GM20431 (cell line): ENCODE measurements around the gene LZTR1.

Experiments used
- in situ Hi-C: fragments of 300-500 bp; cut with MseI, MboI; formaldehyde crosslinking; loops from one replicate; pipeline ENCODE4 v1.15.0; 2020; ENCODE audit warnings: low sequenced_read_pairs; ENCODE audit not compliant: unreplicated experiment

LZTR1 gene

DNA sequence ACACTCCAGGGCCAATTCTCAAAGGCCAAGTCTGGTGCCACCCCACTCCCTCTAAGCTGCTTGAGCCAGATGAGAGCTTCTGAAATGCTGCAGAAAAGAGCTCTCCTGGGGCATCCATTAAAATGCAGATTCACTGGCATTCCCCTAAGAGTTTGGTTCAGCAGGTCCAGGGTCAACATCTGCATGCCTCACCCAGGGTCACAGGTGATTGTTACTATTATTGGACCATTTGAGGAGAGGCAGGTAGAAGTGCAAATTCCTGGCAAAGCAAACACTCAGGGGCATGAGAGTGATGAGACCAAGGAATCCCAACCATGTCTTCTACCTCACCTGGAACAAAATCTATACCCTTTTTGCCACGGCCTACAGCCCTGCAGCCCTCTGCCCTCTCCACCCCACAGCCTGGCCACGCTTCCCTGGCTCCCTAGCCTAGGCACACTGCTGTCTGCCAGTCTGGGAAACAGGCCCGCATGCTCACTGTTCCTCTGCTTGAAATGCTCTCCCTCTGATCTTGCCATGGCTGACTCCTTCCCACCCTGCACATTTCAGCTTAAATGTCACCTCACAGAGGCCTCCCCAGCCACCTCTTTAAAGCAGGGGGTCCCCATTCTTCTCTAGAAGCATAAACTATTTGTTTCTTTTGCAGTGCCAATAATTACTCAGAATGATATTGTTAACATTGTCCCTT, 28.5 kb downstream of the LZTR1 start:
- in situ Hi-C loops = no loop called here

DNA sequence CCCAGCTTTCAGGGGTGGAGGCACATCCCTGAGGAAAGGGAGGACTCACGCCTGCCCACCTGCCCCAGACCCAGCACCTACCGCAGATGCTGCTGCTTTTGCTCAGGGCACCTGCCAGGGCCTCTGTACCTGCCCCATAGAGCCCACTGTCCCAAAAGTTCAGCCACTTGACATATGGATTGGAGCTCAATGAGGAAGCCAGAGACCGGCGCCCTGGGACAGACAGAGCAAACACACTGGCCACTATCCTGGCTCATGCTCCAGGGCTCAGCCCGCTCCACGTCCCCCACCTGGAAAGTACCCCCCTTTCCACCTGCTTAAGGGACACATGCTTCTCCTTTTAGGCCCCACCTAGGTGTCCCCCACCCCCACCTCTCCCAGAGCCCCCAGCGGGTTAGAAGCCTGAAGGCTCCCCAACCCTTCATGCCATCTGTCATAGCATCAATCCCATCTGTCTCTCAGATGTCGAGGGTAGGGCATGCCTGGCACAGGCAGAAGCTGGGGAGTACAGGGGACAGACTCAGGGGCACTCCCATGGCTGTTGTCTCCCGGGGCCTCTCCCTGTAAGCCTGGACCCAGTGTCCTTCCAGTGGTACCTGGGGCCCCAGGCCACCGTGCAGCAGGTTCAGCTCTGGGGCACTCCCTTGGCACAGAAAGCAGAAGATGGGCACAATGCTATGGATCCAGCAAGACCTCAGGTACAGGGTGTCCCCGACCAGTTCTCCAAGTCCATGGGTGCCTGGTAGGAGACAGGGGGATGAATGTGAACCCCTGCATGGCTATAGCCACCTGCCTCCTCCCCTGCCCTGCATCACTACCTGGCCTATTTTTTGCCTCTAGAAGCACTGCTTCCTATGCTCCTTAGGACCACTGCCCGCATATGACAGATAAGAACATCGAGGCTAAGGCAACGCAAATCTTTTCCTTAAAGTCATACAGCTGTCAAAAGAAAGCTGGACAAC, 30.6 kb downstream of the LZTR1 start:
- in situ Hi-C loops = no loop called here

DNA sequence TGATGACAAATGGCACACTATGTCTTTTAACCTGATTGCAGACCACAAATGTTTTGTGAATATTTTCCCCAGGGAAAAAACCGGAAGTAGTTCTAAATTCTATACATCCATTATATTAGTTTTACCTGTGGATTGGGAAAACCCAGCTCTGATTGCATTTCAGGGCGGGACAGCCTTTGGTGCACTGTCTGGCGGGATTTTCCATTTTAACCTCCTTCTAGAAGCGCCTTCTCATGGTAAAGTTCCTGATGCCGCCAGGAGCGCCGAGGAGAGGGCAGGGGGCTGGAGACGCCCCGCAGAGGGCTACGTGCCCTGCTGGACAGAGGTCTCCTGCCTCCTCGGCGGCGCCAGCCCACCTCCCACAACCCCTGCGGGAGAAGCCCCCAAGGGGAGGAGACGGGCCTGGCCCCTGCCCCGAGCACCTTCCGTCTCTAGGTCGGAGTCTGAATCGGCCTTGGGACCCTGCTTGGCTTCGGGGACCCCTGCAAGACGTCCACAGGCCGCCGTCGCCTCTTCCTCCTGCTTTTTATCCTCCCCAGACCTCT, 31.6 kb downstream of the LZTR1 start:
- in situ Hi-C loops = no loop called here

DNA sequence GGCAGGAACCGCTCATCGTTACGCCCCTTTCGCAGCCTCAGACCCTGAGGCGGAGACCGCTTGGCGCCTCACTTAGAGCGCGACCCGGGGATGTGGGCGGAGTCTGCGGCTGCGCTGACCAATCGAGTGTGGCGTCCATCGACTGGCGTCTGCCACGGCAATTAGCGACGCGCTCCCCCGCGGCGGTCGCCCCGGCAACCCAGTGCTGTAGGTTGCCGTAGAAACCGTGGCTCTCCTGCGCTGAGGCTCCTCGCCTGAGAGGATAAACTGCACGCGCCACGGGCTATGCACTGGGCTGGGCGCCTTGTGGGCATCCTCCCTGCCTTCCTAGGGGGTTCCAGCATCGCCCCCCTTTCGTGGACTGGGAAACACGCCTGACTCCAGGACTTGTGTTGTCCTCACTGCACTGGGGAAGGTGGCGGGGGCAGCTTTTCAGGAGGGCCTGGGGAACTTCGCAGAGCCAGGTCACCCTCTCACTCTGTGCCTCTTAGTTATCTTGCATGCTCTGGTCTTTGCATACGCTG, 32.2 kb downstream of the LZTR1 start:
- in situ Hi-C loops = no loop called here

DNA sequence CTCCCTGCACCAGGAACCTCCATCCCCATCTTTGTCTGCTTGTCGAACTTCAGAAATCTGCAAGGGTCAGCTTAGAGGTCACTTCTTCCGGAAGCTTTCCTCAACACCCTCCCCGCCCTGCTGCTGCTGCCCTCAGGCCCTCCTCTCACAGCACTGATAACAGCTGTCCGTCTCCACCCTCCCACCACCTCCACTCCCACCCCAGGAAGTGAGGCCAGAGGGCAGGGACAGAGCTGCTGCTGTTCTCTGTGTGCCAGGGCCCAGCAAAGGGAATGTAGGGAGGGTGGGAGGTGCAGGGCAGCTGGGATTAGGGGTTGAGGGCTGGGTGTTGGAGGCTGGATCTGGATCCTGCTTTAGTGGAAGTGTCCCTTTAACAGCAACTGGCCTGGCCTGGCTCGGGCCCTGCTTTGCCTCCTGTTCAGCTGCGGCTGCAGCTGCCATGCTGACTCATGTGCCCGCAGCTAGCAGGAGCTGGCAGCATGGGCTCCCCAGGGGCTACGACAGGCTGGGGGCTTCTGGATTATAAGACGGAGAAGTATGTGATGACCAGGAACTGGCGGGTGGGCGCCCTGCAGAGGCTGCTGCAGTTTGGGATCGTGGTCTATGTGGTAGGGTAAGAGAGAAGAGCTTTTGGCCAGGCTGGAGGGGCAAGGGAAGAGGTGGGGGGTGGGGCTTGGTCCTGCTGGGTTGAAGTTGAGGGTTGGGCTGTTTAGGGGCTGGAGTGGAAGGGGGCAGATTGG, 32.8 kb downstream of the LZTR1 start, which contains the start of gene P2RX6:
P2RX6 (plus strand) TSS at position 440 of the 740 bp plus-strand sequence; CDS start at position 450, 10 bp downstream.
- in situ Hi-C loops = no loop called here

DNA sequence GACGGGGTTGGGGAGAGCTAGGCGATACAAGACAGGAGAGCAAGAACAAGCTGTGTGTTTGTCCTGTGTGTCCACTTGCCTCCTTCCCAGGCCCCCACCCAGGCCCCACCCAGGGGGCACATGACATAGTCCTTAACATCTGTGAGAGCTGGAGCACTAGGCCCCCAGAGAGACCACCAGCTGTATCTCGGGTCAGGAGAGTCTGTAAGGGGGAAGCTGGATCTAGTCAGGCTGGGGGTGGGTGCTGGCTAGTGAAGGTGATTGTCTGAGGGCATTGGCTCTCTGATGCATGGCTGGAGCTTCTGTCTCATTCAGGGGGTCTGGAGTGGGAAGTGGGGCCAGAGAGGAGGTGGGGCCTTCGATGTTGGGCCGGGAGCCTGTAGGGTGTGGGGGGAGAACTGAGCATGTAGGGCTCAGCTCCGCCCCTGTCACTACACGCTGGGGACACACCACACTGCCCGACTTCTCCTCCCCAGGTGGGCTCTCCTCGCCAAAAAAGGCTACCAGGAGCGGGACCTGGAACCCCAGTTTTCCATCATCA, 33.4 kb downstream of the LZTR1 start:
- in situ Hi-C loops = no loop called here

DNA sequence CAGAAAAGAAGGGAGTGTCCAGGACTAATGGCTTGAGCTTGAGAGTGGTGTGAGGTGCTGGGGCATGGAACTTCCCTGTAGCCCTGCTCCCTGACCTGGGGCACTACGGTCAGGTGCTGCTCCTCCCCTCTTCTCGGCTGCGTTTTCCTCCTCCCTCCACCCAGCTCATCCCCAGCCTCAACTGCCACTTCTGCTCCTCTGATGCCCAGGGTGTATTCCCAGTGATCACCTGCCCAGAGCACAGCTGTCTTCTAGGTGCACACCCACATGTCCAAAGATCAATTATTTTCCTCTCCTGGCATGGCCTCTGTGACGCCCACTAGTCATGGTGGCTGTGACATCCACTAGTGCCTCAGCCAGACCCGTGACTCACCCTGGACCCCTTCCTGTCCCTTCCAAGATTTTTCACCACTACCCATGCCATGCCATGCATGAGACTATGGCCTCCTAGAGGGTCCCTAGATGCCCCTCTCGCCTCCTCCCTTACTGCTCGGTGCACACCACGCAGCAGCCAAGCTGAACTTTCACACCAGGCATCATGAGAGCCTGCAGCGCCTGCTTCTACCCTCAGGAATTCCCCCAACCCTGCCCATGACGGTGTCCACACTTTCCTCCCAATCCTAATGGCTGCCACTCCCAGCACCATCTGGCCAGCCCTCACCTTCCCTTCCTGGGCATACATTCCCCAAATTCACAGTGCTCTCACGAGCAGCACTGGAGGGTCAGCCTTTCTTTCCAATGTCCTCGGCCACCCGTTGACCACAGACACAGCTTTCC, 34.7 kb downstream of the LZTR1 start:
- in situ Hi-C loops = no loop called here

DNA sequence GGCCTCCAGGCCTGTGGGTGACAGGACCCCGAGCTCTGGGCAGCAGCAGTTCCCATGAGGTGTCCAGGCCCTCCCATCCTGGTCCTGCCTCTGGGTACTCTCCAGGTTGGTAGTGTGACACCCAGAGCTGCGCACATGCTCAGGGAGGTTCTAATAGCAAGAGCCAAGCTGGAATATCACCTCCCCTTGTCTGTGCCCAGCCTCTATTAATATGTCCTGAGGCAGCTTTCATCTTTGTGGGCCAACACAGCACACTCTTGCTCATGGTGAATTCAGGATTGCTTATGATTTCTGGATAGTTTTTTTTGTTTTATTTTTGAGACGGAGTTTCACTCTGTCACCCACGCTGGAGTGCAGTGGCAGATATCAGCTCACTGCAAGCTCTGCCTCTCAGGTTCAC, 36.2 kb downstream of the LZTR1 start:
- in situ Hi-C loops = no loop called here

DNA sequence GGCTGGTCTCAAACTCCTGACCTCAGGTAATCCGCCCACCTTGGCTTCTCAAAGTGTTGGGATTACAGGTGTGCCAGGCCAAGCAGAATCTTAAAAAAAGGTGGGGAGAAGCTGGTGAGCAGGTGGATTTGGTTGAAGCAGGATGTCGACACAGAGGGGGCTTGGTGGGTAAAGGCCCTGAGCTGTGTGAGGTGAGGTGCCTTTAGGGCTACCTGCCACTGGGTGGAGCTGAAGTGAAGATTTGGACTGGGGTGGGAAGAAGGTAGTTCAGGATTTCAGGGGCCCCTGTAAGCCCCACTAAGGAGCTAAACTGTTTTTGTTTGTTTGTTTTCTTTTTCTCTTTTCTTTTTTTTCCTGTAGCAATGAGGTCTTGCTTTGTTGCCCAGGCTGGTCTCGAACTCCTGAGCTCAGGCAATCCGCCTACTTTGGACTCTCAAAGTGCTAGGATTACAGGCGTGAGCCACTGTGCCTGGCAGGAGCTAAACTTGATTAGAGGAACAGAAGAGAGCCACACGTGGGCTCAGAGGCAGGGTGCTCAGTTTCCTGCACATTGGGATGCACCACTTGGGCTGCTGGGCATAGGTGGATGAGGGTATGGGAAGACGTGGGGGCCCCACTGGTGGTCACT, 38.8 kb downstream of the LZTR1 start:
- in situ Hi-C loops = no loop called here

DNA sequence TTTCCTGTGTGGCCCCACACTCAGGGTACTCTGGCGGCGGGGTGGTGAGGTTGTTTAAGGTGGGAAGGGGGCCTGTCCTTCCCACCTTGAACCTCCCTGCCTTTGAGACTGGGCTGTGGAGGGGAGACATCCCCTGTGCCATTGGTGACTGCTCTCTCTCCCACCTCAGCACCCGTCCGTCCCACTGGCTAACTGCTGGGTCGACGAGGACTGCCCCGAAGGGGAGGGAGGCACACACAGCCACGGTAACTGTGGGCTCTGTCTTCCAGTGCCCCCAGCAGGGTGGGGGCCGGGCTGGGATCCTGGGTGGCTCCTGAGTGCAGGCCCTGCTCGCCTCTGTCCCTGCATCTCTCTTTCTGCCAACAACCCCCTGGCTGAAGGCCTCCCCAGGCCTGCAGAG, 40.4 kb downstream of the LZTR1 start:
- in situ Hi-C loops = no loop called here

DNA sequence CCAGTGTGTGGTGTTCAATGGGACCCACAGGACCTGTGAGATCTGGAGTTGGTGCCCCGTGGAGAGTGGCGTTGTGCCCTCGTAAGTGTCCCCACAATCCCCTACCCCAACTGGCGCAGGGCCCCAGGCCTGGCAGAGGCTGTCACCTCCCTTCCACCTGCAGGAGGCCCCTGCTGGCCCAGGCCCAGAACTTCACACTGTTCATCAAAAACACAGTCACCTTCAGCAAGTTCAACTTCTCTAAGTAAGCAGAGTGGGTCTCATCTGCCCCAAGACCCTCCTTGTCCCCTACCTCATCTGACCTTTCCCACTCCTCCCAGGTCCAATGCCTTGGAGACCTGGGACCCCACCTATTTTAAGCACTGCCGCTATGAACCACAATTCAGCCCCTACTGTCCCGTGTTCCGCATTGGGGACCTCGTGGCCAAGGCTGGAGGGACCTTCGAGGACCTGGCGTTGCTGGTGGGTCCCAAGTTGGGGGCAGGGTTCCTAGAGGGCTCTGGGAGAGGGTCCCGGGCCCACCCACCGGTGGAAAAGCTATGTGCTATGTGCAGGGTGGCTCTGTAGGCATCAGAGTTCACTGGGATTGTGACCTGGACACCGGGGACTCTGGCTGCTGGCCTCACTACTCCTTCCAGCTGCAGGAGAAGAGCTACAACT, 41.0 kb downstream of the LZTR1 start:
- in situ Hi-C loops = no loop called here

DNA sequence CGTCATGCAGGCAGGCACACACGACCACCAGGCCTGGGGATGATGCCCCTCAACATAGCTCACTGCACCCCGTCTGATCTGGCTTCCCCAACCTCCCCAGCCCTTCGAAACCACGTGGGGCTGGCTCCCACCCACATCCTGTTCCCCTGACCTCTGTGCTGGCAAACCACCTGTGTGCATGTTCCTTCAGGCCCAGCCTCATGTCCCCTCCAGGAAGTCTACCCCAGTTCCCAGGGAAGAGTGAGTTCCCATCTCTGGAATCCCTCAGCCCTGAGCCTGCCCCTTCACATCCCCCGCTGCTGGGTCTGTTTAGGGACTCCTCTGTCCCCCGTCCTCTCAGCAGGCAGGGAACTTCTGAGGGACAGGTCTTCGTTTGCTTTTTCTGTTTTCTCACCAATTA, 43.2 kb downstream of the LZTR1 start:
- in situ Hi-C loops = no loop called here

DNA sequence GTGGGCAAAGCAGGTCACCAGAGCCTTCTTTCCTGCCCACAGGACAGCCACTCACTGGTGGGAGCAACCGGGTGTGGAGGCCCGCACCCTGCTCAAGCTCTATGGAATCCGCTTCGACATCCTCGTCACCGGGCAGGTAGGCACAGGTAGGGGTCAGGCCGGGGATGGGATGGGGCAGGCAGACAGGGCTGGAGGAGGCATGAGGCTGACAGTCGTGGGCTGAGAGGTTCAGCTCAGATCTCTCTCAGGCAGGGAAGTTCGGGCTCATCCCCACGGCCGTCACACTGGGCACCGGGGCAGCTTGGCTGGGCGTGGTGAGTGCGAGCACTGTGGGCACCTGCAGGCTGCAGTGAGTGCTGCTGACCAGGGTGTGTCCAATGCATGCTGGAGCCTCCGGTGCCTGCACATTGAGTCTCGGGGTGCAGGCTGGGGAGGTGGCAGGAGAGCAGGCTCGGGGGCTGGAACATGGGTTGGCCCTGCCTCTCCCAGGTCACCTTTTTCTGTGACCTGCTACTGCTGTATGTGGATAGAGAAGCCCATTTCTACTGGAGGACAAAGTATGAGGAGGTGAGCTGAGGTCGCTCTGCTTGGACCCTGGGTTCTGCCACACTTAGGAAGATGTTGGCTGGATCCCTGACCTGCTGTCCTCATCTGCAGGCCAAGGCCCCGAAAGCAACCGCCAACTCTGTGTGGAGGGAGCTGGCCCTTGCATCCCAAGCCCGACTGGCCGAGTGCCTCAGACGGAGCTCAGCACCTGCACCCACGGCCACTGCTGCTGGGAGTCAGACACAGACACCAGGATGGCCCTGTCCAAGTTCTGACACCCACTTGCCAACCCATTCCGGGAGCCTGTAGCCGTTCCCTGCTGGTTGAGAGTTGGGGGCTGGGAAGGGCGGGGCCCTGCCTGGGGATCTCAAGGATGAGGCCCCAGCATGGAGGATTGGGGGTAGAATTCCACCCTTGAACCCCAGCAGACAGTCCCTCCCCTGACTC, 44.0 kb downstream of the LZTR1 start:
- in situ Hi-C loops = no loop called here

DNA sequence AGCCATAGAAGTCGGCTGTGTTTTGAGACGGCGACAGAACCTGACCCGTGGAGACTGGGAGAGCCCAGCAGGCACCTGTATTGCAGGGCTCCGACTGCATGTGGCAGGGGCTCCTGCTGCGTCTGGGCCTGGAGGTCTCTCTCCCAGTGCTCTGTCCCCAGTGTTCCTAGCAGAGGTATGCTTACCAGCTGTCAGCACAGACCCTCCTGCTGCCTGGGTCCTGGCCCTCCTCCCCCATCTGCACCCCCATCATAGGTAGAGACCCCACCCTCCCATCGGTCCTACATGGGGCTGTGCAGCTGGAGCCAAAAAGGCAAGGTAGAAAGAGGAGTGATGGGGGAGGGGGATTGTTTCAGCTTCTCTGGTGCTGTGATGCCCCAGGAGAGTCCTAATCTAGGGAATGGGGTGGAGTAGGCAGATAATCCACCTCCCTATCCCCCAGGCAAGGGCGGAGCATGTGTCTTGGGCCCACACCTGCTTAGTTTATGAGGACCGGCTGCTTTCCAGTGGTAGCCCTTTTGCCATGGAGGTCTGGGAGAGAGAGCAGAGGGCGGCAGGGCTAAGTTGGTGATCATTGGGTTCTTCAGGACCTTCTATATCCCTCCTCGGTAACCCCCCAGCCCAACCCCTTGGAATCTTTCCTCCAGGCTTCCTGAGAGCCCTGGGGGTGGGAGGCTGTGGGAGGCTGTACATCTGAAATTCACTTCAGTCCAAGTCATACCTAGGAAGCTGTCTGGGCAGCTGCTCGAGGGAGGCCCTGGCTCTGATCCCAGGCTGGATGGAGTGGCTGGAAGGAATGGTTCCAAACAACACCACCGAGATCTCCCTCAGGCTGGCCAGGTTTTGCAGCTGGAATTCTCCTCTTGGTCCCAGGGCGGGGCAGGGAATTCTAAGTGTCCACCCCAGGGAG, 44.9 kb downstream of the LZTR1 start:
- in situ Hi-C loops = no loop called here

DNA sequence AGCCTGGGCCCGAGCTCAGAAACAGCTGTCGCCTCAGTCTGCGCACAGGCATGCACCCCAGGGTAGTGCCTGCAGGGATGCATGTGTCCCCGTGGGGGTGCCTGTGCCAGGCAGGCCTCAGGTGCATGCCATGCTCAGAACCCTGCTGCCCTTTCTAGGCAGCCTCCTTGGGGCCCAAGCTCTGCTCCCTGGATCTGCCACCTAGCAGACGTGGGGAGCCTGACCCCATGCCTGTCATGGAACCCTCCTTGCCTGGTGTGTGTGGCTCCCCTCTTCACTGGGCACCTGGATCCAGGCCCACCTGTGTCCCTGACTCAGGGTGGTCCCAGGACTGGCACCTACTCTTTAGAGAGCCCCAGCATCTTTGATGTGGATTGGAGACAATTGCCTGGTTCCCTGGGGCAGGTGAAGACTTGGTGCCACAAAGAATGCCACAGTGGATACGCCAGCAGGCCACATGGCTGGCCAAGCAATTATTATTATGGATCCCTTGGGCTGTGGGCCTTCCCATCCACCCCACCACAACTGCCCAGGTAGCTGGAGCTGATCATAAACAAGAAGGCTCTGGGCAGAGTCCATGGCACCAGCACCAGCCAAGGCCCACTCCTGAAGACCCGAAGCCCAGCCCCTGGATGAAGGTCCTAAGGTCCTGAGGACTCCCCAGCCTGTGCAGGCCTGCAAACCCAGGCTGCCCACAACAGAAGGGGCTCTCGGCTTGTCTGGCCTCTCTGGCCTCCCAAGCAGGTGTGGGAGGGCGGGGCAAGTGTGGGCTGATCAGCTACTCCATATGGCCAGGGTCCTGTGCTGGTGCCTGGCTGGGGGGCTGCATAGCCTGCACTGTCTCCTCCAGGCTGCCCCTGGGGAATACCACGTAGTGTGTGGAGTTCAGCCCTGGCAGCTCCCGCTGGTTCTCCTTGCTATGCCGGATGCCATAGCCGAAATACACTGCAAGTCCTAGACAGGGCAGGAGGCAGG, 46.5 kb downstream of the LZTR1 start:
- in situ Hi-C loops = no loop called here
